Measurements from ENCODE around the gene RCC2.
"Not testable (repeated sequence)": the region's sequence is repeated elsewhere in the genome, so short reads cannot be mapped to it uniquely, and the experiment has no call there.

The RCC2 gene

GRCh38 chr1:17427696-17428660, 11.5 kb downstream of the RCC2 start:
- in situ Hi-C loops (cut with HindIII; ENCODE audit: low pct_ligation_motif_present, low pct_unique_long_range_greater_than_20kb, low sequenced_read_pairs) = no loop called here
- no peak for DNase-seq

- no peak for DNase-seq
- in situ Hi-C loops (cut with HindIII; ENCODE audit: low pct_ligation_motif_present, low pct_unique_long_range_greater_than_20kb, low sequenced_read_pairs) = no loop called here
Measured at GRCh38 chr1:17425806-17426600, 13.5 kb downstream of the RCC2 start.

- no peak for DNase-seq
- in situ Hi-C loops (cut with HindIII; ENCODE audit: low pct_ligation_motif_present, low pct_unique_long_range_greater_than_20kb, low sequenced_read_pairs) = no loop called here
Measured at GRCh38 chr1:17423781-17424245, 15.7 kb downstream of the RCC2 start.

- in situ Hi-C loops (cut with HindIII; ENCODE audit: low pct_ligation_motif_present, low pct_unique_long_range_greater_than_20kb, low sequenced_read_pairs) = no loop called here
- no peak for DNase-seq
Measured at GRCh38 chr1:17422461-17422860, 17.0 kb downstream of the RCC2 start.

- DNase-seq = no peak
- in situ Hi-C loops (cut with HindIII; ENCODE audit: low pct_ligation_motif_present, low pct_unique_long_range_greater_than_20kb, low sequenced_read_pairs) = no loop called here
Measured at GRCh38 chr1:17420391-17420918, 19.0 kb downstream of the RCC2 start.

GRCh38 chr1:17419626-17420328, 19.7 kb downstream of the RCC2 start:
- in situ Hi-C loops (cut with HindIII; ENCODE audit: low pct_ligation_motif_present, low pct_unique_long_range_greater_than_20kb, low sequenced_read_pairs) = no loop called here
- DNase-seq = peak; percentile 16

- in situ Hi-C loops (cut with HindIII; ENCODE audit: low pct_ligation_motif_present, low pct_unique_long_range_greater_than_20kb, low sequenced_read_pairs) = no loop called here
- DNase-seq = no peak
Measured at GRCh38 chr1:17416389-17416788, 23.1 kb downstream of the RCC2 start.

- in situ Hi-C loops (cut with HindIII; ENCODE audit: low pct_ligation_motif_present, low pct_unique_long_range_greater_than_20kb, low sequenced_read_pairs) = no loop called here
- DNase-seq = no peak
Measured at GRCh38 chr1:17414022-17414421, 25.5 kb downstream of the RCC2 start.

GRCh38 chr1:17412093-17412870, 27.2 kb downstream of the RCC2 start:
- DNase-seq = no peak
- in situ Hi-C loops (cut with HindIII; ENCODE audit: low pct_ligation_motif_present, low pct_unique_long_range_greater_than_20kb, low sequenced_read_pairs) = no loop called here

GRCh38 chr1:17409391-17409811, 30.1 kb downstream of the RCC2 start:
- no peak for DNase-seq
- in situ Hi-C loops (cut with HindIII; ENCODE audit: low pct_ligation_motif_present, low pct_unique_long_range_greater_than_20kb, low sequenced_read_pairs) = no loop called here

GRCh38 chr1:17407786-17408514, 31.5 kb downstream of the RCC2 start:
- in situ Hi-C loops (cut with HindIII; ENCODE audit: low pct_ligation_motif_present, low pct_unique_long_range_greater_than_20kb, low sequenced_read_pairs); DNase-seq: not testable (repeated sequence)

- DNase-seq; in situ Hi-C loops (cut with HindIII; ENCODE audit: low pct_ligation_motif_present, low pct_unique_long_range_greater_than_20kb, low sequenced_read_pairs): not testable (repeated sequence)
Measured at GRCh38 chr1:17406760-17407475, 32.6 kb downstream of the RCC2 start.

- peak; percentile 54 for DNase-seq
- in situ Hi-C loops (cut with HindIII; ENCODE audit: low pct_ligation_motif_present, low pct_unique_long_range_greater_than_20kb, low sequenced_read_pairs) = no loop called here
Measured at GRCh38 chr1:17405898-17406759, 33.3 kb downstream of the RCC2 start.

GRCh38 chr1:17404820-17405219, 34.7 kb downstream of the RCC2 start:
- in situ Hi-C loops (cut with HindIII; ENCODE audit: low pct_ligation_motif_present, low pct_unique_long_range_greater_than_20kb, low sequenced_read_pairs) = no loop called here
- no peak for DNase-seq

- no peak for DNase-seq
- in situ Hi-C loops (cut with HindIII; ENCODE audit: low pct_ligation_motif_present, low pct_unique_long_range_greater_than_20kb, low sequenced_read_pairs) = no loop called here
Measured at GRCh38 chr1:17404034-17404684, 35.3 kb downstream of the RCC2 start.

All from ACHN (cell line).